Suprapubic skin (tissue), 4 donors: ENCODE results near the gene IER5.

Experiments
- CTCF ChIP-seq, 2 donors: fragments of 200-600 bp in 1 of 2; fragments of 450-650 bp in 1 of 2; sonication (generic) in 1 of 2; IDR thresholded peaks; one replicate each; pipeline ENCODE4 v1.5.1; 2016 to 2019; ENCODE audit warnings: antibody characterized with exemption in 2 of 2, mild to moderate bottlenecking in 1 of 2, moderate library complexity in 1 of 2
- POLR2A ChIP-seq, 2 donors: fragments of 450-650 bp; IDR thresholded peaks; one replicate each; pipeline ENCODE4 v1.6.1; 2017; ENCODE audit warnings: antibody characterized with exemption in 2 of 2, mild to moderate bottlenecking in 2 of 2, moderate library complexity in 2 of 2
- POLR2AphosphoS5 ChIP-seq, 3 donors: sonication (generic); formaldehyde crosslinking; IDR thresholded peaks; one replicate each; pipeline ENCODE4 v1.6.1; 2017; ENCODE audit warnings: antibody characterized with exemption in 3 of 3

DNA sequence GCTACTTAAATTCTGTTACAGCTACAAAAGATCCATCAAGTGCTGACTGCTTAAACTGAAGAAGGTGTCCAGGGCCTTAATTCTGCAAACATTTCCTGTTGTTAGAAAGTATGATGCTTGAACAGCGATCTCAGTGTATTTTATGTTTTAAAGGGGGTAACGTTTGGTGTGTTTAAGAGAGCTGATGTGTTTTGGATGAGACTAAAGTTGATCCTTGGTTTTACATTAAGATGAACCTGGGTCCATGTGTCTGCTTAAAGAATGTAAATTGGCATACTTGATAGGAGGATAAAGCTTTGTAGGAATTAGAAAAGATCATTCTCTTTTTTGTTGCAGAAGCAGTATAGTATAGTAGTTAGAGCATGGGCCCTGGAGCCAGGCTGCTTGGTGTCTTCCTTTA is 3.6 kb downstream of the IER5 start:
- TF ChIP-seq POLR2A (IDR thresholded peaks at IDR 0.05), result no peak
- TF ChIP-seq POLR2AphosphoS5 (IDR thresholded peaks at IDR 0.05), result no peak
- TF ChIP-seq CTCF (IDR thresholded peaks at IDR 0.05), result no peak
